Cardiac septum (tissue), 1 donor: Measurements from ENCODE around the gene NTHL1. TPM values are rescaled to one million over a fixed set of nuclear protein-coding genes. Genes with fewer than 3 reads are reported as not detected.

ENCODE experiments used
- DNase-seq: peaks from one replicate; pipeline ENCODE4 v3.0.0-alpha.2; 2020; ENCODE audit warnings: low spot score
- intact Hi-C: fragments of 100-400 bp; cut with DNase I; formaldehyde crosslinking; loops from one replicate; pipeline ENCODE4 v1.14.0; 2022
- total RNA-seq: library from RNA; stranded (reverse); fragmentation: NEBNext Ultra II Directional; extraction: Animal tissue kit (Norgen Biotek cat#: 25700); gene quantifications from one replicate; pipeline ENCODE4 v1.2.1, GENCODE V29; 2021
- donor health status: DM: no; HTN: no; CAD: no.

Gene NTHL1
- total RNA-seq, 1 donor from 2014 or later: 10.4 TPM

GRCh38 chr16:2045965-2046892 lies 1.4 kb downstream of the NTHL1 start:
- intact Hi-C loops: loop anchor here (2.0 to 5.0 kb wide), 2 partner anchors 17 to 34 kb away; no protein-coding TSS in a partner anchor
- DNase-seq: no peak

- intact Hi-C loops: loop anchor here (2.0 kb wide), 1 partner anchor 16 kb away; no protein-coding TSS in a partner anchor
- DNase-seq: no peak
Observed at GRCh38 chr16:2044541-2044940, 3.1 kb downstream of the NTHL1 start.

- intact Hi-C loops: loop anchor here (2.0 kb wide), 1 partner anchor 15 kb away; no protein-coding TSS in a partner anchor
- DNase-seq: no peak
Observed at GRCh38 chr16:2043667-2044451, 3.8 kb downstream of the NTHL1 start.

GRCh38 chr16:2042986-2043666 lies 4.5 kb downstream of the NTHL1 start:
- intact Hi-C loops: no loop called here

DNA sequence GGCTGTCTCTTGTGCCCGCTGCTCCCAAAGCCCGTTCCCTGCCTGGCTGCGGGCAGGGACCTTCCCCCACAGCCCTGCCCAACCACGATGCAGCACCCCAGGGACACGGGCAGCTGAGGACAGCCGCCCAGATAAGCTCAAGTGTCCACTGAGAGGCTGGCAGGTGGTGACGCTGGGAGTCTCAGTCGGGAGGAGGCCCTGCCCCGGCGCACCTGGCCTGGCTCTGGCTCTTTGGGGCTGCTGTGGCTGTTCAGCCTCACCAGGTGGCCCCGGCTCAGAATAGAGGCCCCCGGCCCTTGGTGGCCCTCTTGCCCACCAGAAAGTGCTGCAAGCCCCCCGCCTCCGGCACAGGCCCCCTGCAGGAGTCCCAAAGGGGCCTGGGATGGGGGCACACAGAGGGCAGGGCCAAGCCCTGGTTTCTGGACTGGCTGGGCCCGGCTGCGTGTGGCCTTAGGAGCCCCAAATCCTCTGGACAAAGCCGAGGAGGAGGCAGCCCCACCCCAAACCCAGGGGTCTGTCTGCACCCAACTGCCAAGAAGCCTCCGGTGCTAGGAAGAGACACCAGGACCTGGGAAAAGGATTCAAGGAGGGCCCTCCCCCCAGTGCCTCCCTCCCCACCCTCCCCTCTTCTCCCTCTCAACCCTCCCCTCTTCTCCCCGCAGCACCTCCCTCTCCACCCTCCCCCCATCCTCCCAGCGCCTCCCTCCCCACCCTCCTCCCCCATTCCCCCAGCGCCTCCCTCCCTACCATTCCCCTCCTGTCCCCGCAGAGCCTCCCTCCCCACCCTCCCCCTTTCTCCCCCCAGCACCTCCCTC lies 5.3 kb downstream of the NTHL1 start:
- no peak for DNase-seq
- intact Hi-C loops: no loop called here

More at GRCh38 chr16:2042986-2043666, 4.5 kb downstream of the NTHL1 start:
- no peak for DNase-seq

DNA sequence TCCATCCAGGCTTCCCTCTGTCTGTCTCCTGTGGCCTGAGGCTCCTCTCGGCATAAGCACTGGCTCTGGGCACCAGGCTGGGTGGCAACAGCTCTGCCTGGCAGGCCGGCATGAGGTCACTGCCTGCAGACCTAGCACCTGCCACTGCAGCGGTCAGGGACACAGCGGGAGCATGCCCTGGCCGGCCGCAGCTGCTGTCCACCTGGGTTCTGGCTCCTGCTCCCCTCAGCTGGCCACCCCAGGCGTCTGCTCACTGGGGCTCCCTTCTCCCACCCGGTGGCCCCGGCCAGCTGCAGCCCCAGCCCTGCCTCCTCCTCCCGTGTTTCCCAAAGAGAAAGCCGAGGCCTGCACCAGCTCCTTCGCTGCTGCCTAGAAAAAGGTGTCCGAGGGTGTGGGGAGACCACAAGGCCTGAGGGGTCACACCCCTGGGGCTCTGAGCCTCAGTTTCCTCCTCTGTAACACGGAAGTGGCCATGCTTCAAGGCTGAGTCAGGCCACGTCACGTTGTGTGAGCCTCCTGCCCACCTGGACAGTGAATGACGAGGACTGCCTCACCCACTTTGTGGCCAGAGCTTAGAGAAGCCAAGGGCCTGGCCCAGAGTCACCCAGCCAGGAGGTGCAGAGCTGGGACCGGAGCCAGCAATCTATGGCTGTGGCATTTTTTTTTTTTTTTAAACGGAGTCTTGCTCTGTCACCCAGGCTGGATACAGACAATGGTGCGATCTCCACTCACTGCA lies 6.7 kb downstream of the NTHL1 start:
- intact Hi-C loops: no loop called here
- no peak for DNase-seq

GRCh38 chr16:2040041-2040786 lies 7.4 kb downstream of the NTHL1 start:
- intact Hi-C loops: no loop called here
- no peak for DNase-seq

DNA sequence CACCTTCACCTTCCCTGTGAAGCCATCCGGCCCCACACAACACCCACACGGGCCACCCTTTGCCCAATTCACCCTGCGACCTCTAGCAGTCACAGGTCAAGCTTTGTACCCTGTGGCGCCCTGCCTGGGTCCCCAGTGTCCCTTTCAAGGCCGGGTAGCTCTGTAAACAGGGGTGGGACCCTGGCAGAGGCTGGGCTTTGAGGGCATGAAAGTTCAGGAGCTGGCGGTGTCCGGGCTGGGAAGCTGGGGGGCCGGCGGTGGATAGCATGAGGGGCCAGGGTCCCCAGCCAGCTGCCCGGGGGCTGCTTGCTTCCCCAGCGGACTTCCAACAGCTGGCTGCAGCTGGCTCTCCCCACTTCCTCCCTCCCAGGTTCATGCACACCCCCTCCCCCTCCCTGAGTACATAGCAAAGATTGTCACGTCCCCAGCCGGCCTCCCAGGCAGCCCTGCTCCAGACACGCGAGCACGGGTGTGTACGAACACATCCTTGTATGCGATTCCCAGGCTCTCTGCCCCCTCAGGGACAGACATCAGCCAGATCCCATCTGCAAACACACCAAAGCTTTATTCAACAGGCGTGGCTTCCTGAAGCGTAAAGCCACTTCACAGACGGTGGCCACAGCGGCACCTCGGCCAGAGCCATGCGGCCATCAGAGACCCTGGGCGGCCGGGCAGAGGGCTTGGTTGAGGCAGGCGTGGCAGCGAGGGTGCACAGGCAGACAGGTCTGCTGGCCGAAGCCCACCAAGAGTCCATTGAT lies 8.2 kb downstream of the NTHL1 start:
- intact Hi-C loops: loop anchor here (10.0 kb wide), 1 partner anchor 495 kb away; no protein-coding TSS in a partner anchor
- peak; percentile 87 for DNase-seq

DNA sequence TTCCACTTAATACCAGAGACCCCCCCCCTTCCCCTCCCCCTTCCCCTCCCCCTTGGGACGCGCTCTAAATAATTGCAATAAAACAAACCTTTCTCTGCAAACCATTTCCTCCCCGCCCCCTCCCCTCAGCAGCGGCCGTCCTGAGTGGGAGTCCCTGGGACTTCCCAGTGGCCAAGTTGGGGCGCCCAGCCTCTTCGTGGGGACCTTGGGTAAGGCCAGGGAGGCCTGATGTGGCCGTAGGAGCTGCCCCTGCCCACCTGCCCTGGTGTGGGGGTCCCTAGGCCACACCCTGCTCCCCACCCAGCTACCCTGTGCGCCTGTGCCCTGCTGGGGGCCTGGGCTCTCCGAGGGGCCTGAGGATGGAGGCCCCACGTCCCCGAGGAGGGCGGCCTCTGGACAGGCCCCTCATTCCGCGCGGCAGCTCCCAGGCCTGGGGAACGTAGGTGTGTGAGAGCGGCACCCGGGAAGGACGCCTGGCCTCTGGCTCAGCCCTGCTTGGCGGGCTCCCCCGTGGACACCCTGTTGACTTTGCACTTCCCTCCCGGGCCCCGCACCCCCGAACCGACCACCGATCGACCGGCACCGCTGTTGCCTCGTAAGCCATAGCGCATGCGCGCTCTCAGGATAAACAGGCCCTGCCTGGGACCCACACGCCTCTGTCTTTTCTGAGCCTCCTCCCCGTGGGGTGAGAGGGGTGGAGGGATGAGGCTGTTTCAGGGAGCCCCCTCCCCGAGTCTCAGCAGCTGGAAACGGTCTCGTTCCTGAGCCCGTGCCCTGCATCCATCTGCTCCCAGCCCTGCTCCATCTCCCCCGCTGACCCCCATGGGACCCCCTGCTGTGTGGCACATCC lies 9.0 kb downstream of the NTHL1 start:
- no peak for DNase-seq
- intact Hi-C loops: loop anchor here (10.0 kb wide), 1 partner anchor 494 kb away; no protein-coding TSS in a partner anchor

DNA sequence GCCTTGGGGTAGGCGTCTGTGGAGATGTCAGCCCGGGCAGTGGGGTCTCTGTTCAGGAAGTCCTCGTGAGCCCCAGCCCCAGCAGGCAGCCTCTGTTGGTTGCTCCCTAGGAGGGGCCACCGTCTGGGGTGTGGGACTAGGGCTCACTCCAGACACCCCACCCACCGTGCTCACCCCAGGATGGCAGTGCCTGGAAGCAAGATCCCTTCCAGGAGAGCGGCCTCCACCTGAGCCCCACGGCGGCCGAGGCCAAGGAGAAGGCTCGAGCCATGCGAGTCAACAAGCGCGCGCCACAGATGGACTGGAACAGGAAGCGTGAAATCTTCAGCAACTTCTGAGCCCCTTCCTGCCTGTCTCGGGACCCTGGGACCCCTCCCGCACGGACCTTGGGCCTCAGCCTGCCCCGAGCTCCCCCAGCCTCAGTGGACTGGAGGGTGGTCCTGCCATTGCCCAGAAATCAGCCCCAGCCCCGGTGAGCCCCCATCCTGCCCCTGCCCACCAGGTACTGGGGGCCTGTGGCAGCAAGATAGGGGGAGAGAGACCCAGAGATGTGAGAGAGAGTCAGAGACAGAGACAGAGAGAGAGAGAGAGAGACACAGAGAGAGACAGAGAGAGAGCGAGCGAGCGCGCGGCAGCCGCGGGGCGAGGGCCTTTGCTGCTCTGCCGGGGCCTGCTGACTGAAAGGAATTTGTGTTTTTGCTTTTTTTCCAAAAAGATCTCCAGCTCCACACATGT lies 9.8 kb downstream of the NTHL1 start:
- intact Hi-C loops: loop anchor here (10.0 kb wide), 1 partner anchor 493 kb away; no protein-coding TSS in a partner anchor
- no peak for DNase-seq

- intact Hi-C loops: loop anchor here (10.0 kb wide), 1 partner anchor 492 kb away; no protein-coding TSS in a partner anchor
- DNase-seq: no peak
Observed at GRCh38 chr16:2037115-2037514, 10.5 kb downstream of the NTHL1 start.

GRCh38 chr16:2036200-2036966 lies 11.3 kb downstream of the NTHL1 start:
- intact Hi-C loops: loop anchor here (10.0 kb wide), 1 partner anchor 492 kb away; no protein-coding TSS in a partner anchor
- DNase-seq: no peak

- intact Hi-C loops: loop anchor here (10.0 kb wide), 1 partner anchor 491 kb away; no protein-coding TSS in a partner anchor
Observed at GRCh38 chr16:2035431-2036199, 12.0 kb downstream of the NTHL1 start.

More at GRCh38 chr16:2035431-2036199, 12.0 kb downstream of the NTHL1 start:
- no peak for DNase-seq
